HCT116 (cell line): ENCODE measurements around the gene MYADM. TPM values are rescaled to one million over a fixed set of nuclear protein-coding genes. Genes with fewer than 3 reads are reported as not detected.

Source experiments
- ATAC-seq: fragments of 200-7000 bp; cut with Tn5 transposase; 2 replicates; pipeline ENCODE4 v1.9.1; 2020; ENCODE audit warnings: mild to moderate bottlenecking, moderate library complexity
- BruUV-seq: library from RNA; stranded (reverse); fragments of 400-500 nt; replicated peaks from 2 replicates; lab custom pipeline; 2021; lab: Mats Ljungman, UMichigan
- CTCF ChIA-PET: fragments of 300-600 bp; sonication (Branson Sonifier 250); formaldehyde crosslinking; loops from one replicate; lab custom pipeline; 2021; ENCODE audit warnings: antibody characterized with exemption; lab: Charles Lee
- POLR2A ChIA-PET: fragments of 300-600, 350-600 bp; sonication (Branson Sonifier 250); formaldehyde crosslinking; loops from one replicate; lab custom pipeline; 2021; ENCODE audit warnings: antibody characterized with exemption; lab: Charles Lee
- RAD21 ChIA-PET, 2 experiments: fragments of 300-600 bp; sonication (Branson Sonifier 250); formaldehyde crosslinking; loops; one replicate each; lab custom pipeline; 2023; ENCODE audit warnings: low total read pairs in 2 of 2; ENCODE audit not compliant: uncharacterized antibody in 2 of 2, unreplicated experiment in 2 of 2, low non-redundant PET in 1 of 2; lab: Charles Lee
- DNase-seq: peaks from one replicate; pipeline ENCODE4 v3.0.0-alpha.2; 2010; ENCODE audit warnings: low read depth, low spot score
- H2AFZ ChIP-seq: fragments of 200-600 bp; shearing (Covaris generic), sonication (generic); 2 replicates; pipeline ENCODE4 v1.6.1; 2017; ENCODE audit warnings: low read depth, mixed run types, mixed read lengths, antibody characterized with exemption, low read length; ENCODE audit not compliant: poor library complexity, severe bottlenecking
- H3K27ac ChIP-seq: 2 replicates; pipeline ENCODE4 v1.5.1; 2012; ENCODE audit warnings: low read depth, low read length
- H3K27me3 ChIP-seq: fragments of 200-600 bp; sonication (generic); 2 replicates; pipeline ENCODE4 v1.6.1; 2016; ENCODE audit warnings: mixed run types, low read length, mixed read lengths; ENCODE audit not compliant: insufficient read depth
- H3K36me3 ChIP-seq, 2 experiments: fragments of 200-500 bp in 1 of 2; fragments of 200-600 bp in 1 of 2; sonication (Bioruptor generic) in 1 of 2; sonication (generic) in 1 of 2; 2 replicates each; pipeline versions ENCODE4 v1.5.1 to v1.6.1; 2014 to 2016; ENCODE audit warnings: low read length in 2 of 2, inconsistent platforms in 1 of 2, mixed read lengths in 1 of 2, mixed run types in 1 of 2; ENCODE audit not compliant: insufficient read depth in 2 of 2, control insufficient read depth in 1 of 2
- H3K4me1 ChIP-seq, 2 experiments: fragments of 200-600 bp in 1 of 2; sonication (generic) in 1 of 2; 2 replicates each; pipeline versions ENCODE4 v1.5.1 to v1.6.1; 2012 to 2017; ENCODE audit warnings: low read length in 2 of 2, inconsistent platforms in 1 of 2, mild to moderate bottlenecking in 1 of 2, mixed read lengths in 1 of 2, mixed run types in 1 of 2, moderate library complexity in 1 of 2; ENCODE audit not compliant: insufficient read depth in 2 of 2, control insufficient read depth in 1 of 2
- H3K4me2 ChIP-seq: fragments of 200-600 bp; sonication (generic); 2 replicates; pipeline ENCODE4 v1.6.1; 2017; ENCODE audit warnings: mixed run types, low read length, mixed read lengths
- H3K4me3 ChIP-seq, 2 experiments: fragments of 200-600 bp in 1 of 2; sonication (generic) in 1 of 2; replicated peaks in 1 of 2; 2 replicates each; pipeline ENCODE4 v1.5.1; 2011 to 2016; ENCODE audit warnings: low read length in 2 of 2, control low read depth in 1 of 2, low read depth in 1 of 2, mild to moderate bottlenecking in 1 of 2, mixed read lengths in 1 of 2, mixed run types in 1 of 2
- H3K79me2 ChIP-seq: fragments of 200-600 bp; sonication (generic); 2 replicates; pipeline ENCODE4 v1.6.1; 2017; ENCODE audit warnings: mild to moderate bottlenecking, mixed run types, low read length, moderate library complexity, mixed read lengths; ENCODE audit not compliant: insufficient read depth
- H3K9ac ChIP-seq: fragments of 200-600 bp; sonication (generic); 2 replicates; pipeline ENCODE4 v1.6.1; 2016; ENCODE audit warnings: low read length, mixed read lengths
- H3K9me2 ChIP-seq: fragments of 200-600 bp; sonication (generic), shearing (Covaris generic); 2 replicates; pipeline ENCODE4 v1.6.1; 2017; ENCODE audit warnings: mixed run types, mild to moderate bottlenecking, moderate library complexity; ENCODE audit not compliant: insufficient read depth
- H3K9me3 ChIP-seq, 2 experiments: fragments of 200-500 bp in 1 of 2; fragments of 200-600 bp in 1 of 2; sonication (Bioruptor generic) in 1 of 2; sonication (generic) in 1 of 2; 2 replicates each; pipeline ENCODE4 v1.6.1; 2014 to 2017; ENCODE audit warnings: low read length in 2 of 2, mixed read lengths in 2 of 2, inconsistent platforms in 1 of 2, low read depth in 1 of 2, mild to moderate bottlenecking in 1 of 2, mixed run types in 1 of 2, moderate library complexity in 1 of 2; ENCODE audit not compliant: control insufficient read depth in 1 of 2, insufficient read depth in 1 of 2
- H4K20me1 ChIP-seq: fragments of 200-600 bp; sonication (generic), shearing (Covaris generic); 2 replicates; pipeline ENCODE4 v1.6.1; 2017; ENCODE audit warnings: mixed run types, mild to moderate bottlenecking, moderate library complexity; ENCODE audit not compliant: insufficient read depth
- CBX3 ChIP-seq: IDR thresholded peaks from 2 replicates; pipeline ENCODE4 v1.6.1; 2012; ENCODE audit warnings: low read depth
- CEBPB ChIP-seq: IDR thresholded peaks from 2 replicates; pipeline ENCODE4 v1.6.1; 2012; ENCODE audit warnings: low read depth
- CTCF ChIP-seq, 3 experiments: fragments of 200-600 bp in 1 of 3; sonication (generic) in 1 of 3; IDR thresholded peaks in 2 of 3; conservative IDR thresholded peaks in 1 of 3; 2 replicates each; pipeline ENCODE4 v1.5.1; 2012 to 2017; ENCODE audit warnings: low read depth in 2 of 3, low read length in 2 of 3, antibody characterized with exemption in 1 of 3, borderline replicate concordance in 1 of 3, control low read depth in 1 of 3, mild to moderate bottlenecking in 1 of 3, mixed read lengths in 1 of 3, mixed run types in 1 of 3, moderate library complexity in 1 of 3; ENCODE audit not compliant: insufficient read depth in 1 of 3
- EGR1 ChIP-seq: IDR thresholded peaks from 2 replicates; pipeline ENCODE4 v1.6.1; 2012; ENCODE audit warnings: low read depth
- ELF1 ChIP-seq: IDR thresholded peaks from 2 replicates; pipeline ENCODE4 v1.6.1; 2012; ENCODE audit warnings: low read depth, borderline replicate concordance
- EZH2 ChIP-seq: fragments of 200-600 bp; sonication (generic); IDR thresholded peaks from 2 replicates; pipeline ENCODE4 v1.6.1; 2017; ENCODE audit warnings: antibody characterized with exemption, mixed run types
- FOSL1 ChIP-seq: IDR thresholded peaks from 2 replicates; pipeline ENCODE4 v1.6.1; 2012; ENCODE audit warnings: low read depth
- MAX ChIP-seq: IDR thresholded peaks from 2 replicates; pipeline ENCODE4 v1.6.1; 2012
- POLR2A ChIP-seq: IDR thresholded peaks from 2 replicates; pipeline ENCODE4 v1.7.0; 2011; ENCODE audit warnings: borderline replicate concordance; ENCODE audit not compliant: insufficient read depth, insufficient read length; ENCODE audit errors: extremely low read depth
- POLR2AphosphoS5 ChIP-seq: IDR thresholded peaks from 2 replicates; pipeline ENCODE4 v1.6.1; 2011; ENCODE audit warnings: mild to moderate bottlenecking, low read depth, low read length, moderate library complexity
- RAD21 ChIP-seq: IDR thresholded peaks from 2 replicates; pipeline ENCODE4 v1.6.1; 2012; ENCODE audit warnings: low read depth, mild to moderate bottlenecking
- SIN3A ChIP-seq: IDR thresholded peaks from 2 replicates; pipeline ENCODE4 v1.6.1; 2012; ENCODE audit warnings: low read depth
- SP1 ChIP-seq: IDR thresholded peaks from 2 replicates; pipeline ENCODE4 v1.6.1; 2012; ENCODE audit warnings: low read depth
- SRF ChIP-seq: IDR thresholded peaks from 2 replicates; pipeline ENCODE4 v1.6.1; 2012; ENCODE audit warnings: low read depth
- TCF7L2 ChIP-seq: IDR thresholded peaks from 2 replicates; pipeline ENCODE4 v1.7.0; 2011; ENCODE audit warnings: borderline replicate concordance, inconsistent platforms; ENCODE audit not compliant: insufficient read depth, insufficient read length; ENCODE audit errors: extremely low read depth
- ZBTB33 ChIP-seq: IDR thresholded peaks from 2 replicates; pipeline ENCODE4 v1.6.1; 2011; ENCODE audit warnings: mild to moderate bottlenecking, low read length, moderate library complexity; ENCODE audit not compliant: insufficient replicate concordance; ENCODE audit errors: extremely low read depth
- ZFX ChIP-seq: fragments of 450-650 bp; IDR thresholded peaks from 2 replicates; pipeline ENCODE4 v1.6.1; 2017
- ZNF274 ChIP-seq: fragments of 200-500 bp; sonication (Bioruptor generic); IDR thresholded peaks from 2 replicates; pipeline ENCODE4 v1.6.1; 2014; ENCODE audit warnings: mild to moderate bottlenecking, low read depth, low read length, inconsistent platforms
- intact Hi-C: fragments of 100-400 bp; cut with micrococcal nuclease; formaldehyde crosslinking; loops from 2 replicates; pipeline ENCODE4 v1.10.0; 2022
- total RNA-seq: library from RNA; stranded (reverse); gene quantifications from one replicate; pipeline ENCODE4 v1.2.1, GENCODE V29; 2021; ENCODE audit not compliant: unreplicated experiment
- TF ChIP-seq, protein P1 (sequence below): IDR thresholded peaks from 2 replicates; pipeline ENCODE4 v1.6.1; 2012; ENCODE audit warnings: low read depth
- TF ChIP-seq, protein P2 (sequence below): IDR thresholded peaks from 2 replicates; pipeline ENCODE4 v1.6.1; 2012

The MYADM gene
- total RNA-seq, 1 experiment from 2014 or later = 79.6 TPM

DNA sequence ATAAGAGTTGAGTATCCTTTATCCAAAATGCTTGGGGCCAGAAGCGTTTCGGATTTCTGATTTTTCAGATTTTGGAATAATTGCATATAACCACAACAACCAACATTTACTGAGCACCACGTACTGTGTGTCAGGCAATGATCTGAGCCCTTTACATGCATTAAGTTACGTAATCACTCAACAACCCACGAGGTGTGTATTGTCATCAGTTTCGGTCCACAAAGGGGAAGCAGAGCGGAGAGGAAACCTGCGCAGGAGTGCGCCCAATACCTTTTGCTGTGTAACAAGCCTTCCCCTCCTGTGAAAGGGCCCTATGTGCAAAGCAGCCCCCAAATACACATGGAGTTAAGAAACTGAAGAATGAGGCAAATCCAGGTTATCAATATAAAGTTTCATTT, 22.8 kb upstream of the MYADM start:
- H3K79me2 ChIP-seq = no peaks in the 10 kb centered on the region
- peaks cover 14 to 37% of the 10 kb centered on the region in 2 experiments for H3K4me1 ChIP-seq
- RAD21 ChIA-PET = no interaction called here
- H3K36me3 ChIP-seq = no peaks in the 10 kb centered on the region
- BruUV-seq = no TSS peak
- no peak for DNase-seq
- H3K9me3 ChIP-seq = no peaks in the 10 kb centered on the region; a peak in 1 of 4 replicates
- no peak overlapping the region for H3K9ac ChIP-seq
- H4K20me1 ChIP-seq = no peaks in the 10 kb centered on the region
- no peak overlapping the region for H3K27ac ChIP-seq
- TF ChIP-seq EGR1 (no peak), ZFX (no peak), CEBPB (no peak), FOSL1 (no peak), MAX (no peak), CTCF (IDR thresholded peaks at IDR 0.05 in 2 of 3, conservative IDR thresholded peaks at IDR 0.05 in 1 of 3; ENCODE audit: borderline replicate concordance in 1 of 3, insufficient read depth in 1 of 3, low read depth in 2 of 3, low read length in 2 of 3) (no peak), ELF1 (no peak), CBX3 (no peak), SIN3A (no peak), TCF7L2 (no peak), SRF (no peak), EZH2 (no peak), POLR2AphosphoS5 (no peak), POLR2A (no peak), SP1 (no peak), RAD21 (no peak), ZBTB33 (no peak), ZNF274 (no peak)
- TF ChIP-seq, protein P1, sequence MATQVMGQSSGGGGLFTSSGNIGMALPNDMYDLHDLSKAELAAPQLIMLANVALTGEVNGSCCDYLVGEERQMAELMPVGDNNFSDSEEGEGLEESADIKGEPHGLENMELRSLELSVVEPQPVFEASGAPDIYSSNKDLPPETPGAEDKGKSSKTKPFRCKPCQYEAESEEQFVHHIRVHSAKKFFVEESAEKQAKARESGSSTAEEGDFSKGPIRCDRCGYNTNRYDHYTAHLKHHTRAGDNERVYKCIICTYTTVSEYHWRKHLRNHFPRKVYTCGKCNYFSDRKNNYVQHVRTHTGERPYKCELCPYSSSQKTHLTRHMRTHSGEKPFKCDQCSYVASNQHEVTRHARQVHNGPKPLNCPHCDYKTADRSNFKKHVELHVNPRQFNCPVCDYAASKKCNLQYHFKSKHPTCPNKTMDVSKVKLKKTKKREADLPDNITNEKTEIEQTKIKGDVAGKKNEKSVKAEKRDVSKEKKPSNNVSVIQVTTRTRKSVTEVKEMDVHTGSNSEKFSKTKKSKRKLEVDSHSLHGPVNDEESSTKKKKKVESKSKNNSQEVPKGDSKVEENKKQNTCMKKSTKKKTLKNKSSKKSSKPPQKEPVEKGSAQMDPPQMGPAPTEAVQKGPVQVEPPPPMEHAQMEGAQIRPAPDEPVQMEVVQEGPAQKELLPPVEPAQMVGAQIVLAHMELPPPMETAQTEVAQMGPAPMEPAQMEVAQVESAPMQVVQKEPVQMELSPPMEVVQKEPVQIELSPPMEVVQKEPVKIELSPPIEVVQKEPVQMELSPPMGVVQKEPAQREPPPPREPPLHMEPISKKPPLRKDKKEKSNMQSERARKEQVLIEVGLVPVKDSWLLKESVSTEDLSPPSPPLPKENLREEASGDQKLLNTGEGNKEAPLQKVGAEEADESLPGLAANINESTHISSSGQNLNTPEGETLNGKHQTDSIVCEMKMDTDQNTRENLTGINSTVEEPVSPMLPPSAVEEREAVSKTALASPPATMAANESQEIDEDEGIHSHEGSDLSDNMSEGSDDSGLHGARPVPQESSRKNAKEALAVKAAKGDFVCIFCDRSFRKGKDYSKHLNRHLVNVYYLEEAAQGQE = no peak
- TF ChIP-seq, protein P2, sequence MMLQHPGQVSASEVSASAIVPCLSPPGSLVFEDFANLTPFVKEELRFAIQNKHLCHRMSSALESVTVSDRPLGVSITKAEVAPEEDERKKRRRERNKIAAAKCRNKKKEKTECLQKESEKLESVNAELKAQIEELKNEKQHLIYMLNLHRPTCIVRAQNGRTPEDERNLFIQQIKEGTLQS = no peak
- H3K4me3 ChIP-seq = no peak overlapping the region
- POLR2A ChIA-PET = no interaction called here
- H3K9me2 ChIP-seq = no peaks in the 10 kb centered on the region
- CTCF ChIA-PET = no interaction called here
- no peak overlapping the region for H2AFZ ChIP-seq
- intact Hi-C loops = loop anchor here (5.0 kb wide), 1 partner anchor 272 kb away; the partner anchor contains the start of genes PRPF31 and TFPT
- H3K27me3 ChIP-seq = no peaks in the 10 kb centered on the region
- no peak overlapping the region for H3K4me2 ChIP-seq
- no peak for ATAC-seq
